PC-9 (cell line): ENCODE measurements around the gene KCNH6. TPM values are rescaled to one million over a fixed set of nuclear protein-coding genes. Genes with fewer than 3 reads are reported as not detected.

Experiments used
- BruUV-seq: library from RNA; stranded (reverse); fragments of 400-500 nt; replicated peaks from 2 replicates; lab custom pipeline; 2021; lab: Mats Ljungman, UMichigan
- CTCF ChIA-PET: fragments of 300-600 bp; sonication (Branson Sonifier 250); formaldehyde crosslinking; loops from one replicate; lab custom pipeline; 2022; ENCODE audit warnings: antibody characterized with exemption; lab: Charles Lee
- POLR2A ChIA-PET: fragments of 300-600 bp; sonication (Branson Sonifier 250); formaldehyde crosslinking; loops from one replicate; lab custom pipeline; 2022; ENCODE audit warnings: antibody characterized with exemption; ENCODE audit not compliant: unreplicated experiment; lab: Charles Lee
- DNase-seq, 2 experiments: peaks; one replicate each; pipeline versions ENCODE4 v3.0.0 to v3.0.0-alpha.2; 2015 to 2022; ENCODE audit warnings: mixed read lengths in 1 of 2
- H2AFZ ChIP-seq: fragments of 200-600 bp; sonication (generic); 2 replicates; pipeline ENCODE4 v1.8.1; 2017; ENCODE audit warnings: antibody characterized with exemption
- H3F3A ChIP-seq: fragments of 200-600 bp; sonication (generic); 2 replicates; pipeline ENCODE4 v1.8.1; 2017; ENCODE audit warnings: antibody characterized with exemption, mild to moderate bottlenecking, low read depth; ENCODE audit not compliant: insufficient read depth
- H3K27ac ChIP-seq: fragments of 200-600 bp; sonication (generic); 2 replicates; pipeline ENCODE4 v1.6.1; 2016; ENCODE audit warnings: mixed run types
- H3K27me3 ChIP-seq: fragments of 200-600 bp; sonication (generic); 2 replicates; pipeline ENCODE4 v1.6.1; 2016; ENCODE audit warnings: low read depth, mixed run types; ENCODE audit not compliant: insufficient read depth
- H3K36me3 ChIP-seq: fragments of 200-600 bp; sonication (generic); 2 replicates; pipeline ENCODE4 v1.6.1; 2016; ENCODE audit warnings: low read depth, mixed run types
- H3K4me1 ChIP-seq: fragments of 200-600 bp; sonication (generic); replicated peaks from 2 replicates; pipeline ENCODE4 v1.6.1; 2016; ENCODE audit warnings: mixed run types; ENCODE audit not compliant: insufficient read depth
- H3K4me2 ChIP-seq: fragments of 200-600 bp; sonication (generic); 2 replicates; pipeline ENCODE4 v1.6.1; 2017; ENCODE audit warnings: mixed run types
- H3K4me3 ChIP-seq: fragments of 200-600 bp; sonication (generic); 2 replicates; pipeline ENCODE4 v1.6.1; 2016; ENCODE audit warnings: mixed run types
- H3K79me2 ChIP-seq: fragments of 200-600 bp; sonication (generic); 2 replicates; pipeline ENCODE4 v1.6.1; 2017; ENCODE audit warnings: low read depth, mixed run types
- H3K9me2 ChIP-seq: fragments of 200-600 bp; sonication (generic); 2 replicates; pipeline ENCODE4 v1.8.1; 2017; ENCODE audit warnings: mild to moderate bottlenecking; ENCODE audit not compliant: insufficient read depth
- H3K9me3 ChIP-seq: fragments of 200-600 bp; sonication (generic); 2 replicates; pipeline ENCODE4 v1.8.1; 2016; ENCODE audit warnings: low read depth; ENCODE audit not compliant: insufficient read depth
- H4K20me1 ChIP-seq: fragments of 200-600 bp; sonication (generic); 2 replicates; pipeline ENCODE4 v1.8.1; 2017; ENCODE audit not compliant: insufficient read depth
- EZH2 ChIP-seq: fragments of 200-600 bp; sonication (generic); IDR thresholded peaks from 2 replicates; pipeline ENCODE4 v1.8.0; 2017; ENCODE audit warnings: antibody characterized with exemption, low read depth
- intact Hi-C: fragments of 100-400 bp; cut with micrococcal nuclease; formaldehyde crosslinking; loops from one replicate; pipeline ENCODE4 v1.10.0; 2022; ENCODE audit not compliant: unreplicated experiment
- total RNA-seq: library from RNA; stranded (reverse); gene quantifications from 2 replicates; pipeline ENCODE4 v1.2.3, GENCODE V29; 2021
- TF ChIP-seq, protein P1 (sequence below): fragments of 200-600 bp; sonication (generic); conservative IDR thresholded peaks from 2 replicates; pipeline ENCODE4 v1.6.1; 2017; ENCODE audit warnings: mixed run types, antibody characterized with exemption, mild to moderate bottlenecking, moderate library complexity

Gene KCNH6
- total RNA-seq, 1 experiment from 2014 or later: not detected

DNA sequence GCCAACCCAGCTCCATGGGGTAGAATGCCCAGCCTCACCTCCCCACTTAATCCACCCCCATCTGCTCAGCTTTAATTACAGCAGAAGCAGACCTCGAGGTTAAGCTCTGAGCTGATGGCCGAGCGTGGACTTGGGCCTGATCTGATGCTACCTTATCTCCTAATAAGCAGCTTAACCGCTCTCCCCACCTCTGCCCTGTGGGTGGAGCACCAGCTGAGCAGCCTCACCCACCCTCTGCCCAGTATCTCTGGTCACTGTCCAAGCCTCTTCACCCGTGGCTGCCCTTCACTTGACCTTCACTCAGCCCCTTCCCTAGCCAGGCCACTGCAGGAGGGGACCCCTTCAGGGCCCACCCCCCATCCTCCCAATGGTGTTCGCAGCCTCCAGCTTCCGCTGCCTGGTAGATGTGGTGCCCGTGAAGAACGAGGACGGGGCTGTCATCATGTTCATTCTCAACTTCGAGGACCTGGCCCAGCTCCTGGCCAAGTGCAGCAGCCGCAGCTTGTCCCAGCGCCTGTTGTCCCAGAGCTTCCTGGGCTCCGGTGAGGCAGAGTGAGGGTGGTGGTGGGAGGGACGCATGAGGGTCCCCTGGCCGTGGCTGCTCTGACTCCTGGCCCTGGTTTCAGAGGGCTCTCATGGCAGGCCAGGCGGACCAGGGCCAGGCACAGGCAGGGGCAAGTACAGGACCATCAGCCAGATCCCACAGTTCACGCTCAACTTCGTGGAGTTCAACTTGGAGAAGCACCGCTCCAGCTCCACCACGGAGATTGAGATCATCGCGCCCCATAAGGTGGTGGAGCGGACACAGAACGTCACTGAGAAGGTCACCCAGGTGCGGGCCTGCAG lies 6.8 kb downstream of the KCNH6 start:
- BruUV-seq: no TSS peak
- 0 out of 2 replicates have a peak, but pooled peaks cover 3% of the 10 kb centered on the region for H4K20me1 ChIP-seq
- no peak for TF ChIP-seq EZH2
- TF ChIP-seq, protein P1, sequence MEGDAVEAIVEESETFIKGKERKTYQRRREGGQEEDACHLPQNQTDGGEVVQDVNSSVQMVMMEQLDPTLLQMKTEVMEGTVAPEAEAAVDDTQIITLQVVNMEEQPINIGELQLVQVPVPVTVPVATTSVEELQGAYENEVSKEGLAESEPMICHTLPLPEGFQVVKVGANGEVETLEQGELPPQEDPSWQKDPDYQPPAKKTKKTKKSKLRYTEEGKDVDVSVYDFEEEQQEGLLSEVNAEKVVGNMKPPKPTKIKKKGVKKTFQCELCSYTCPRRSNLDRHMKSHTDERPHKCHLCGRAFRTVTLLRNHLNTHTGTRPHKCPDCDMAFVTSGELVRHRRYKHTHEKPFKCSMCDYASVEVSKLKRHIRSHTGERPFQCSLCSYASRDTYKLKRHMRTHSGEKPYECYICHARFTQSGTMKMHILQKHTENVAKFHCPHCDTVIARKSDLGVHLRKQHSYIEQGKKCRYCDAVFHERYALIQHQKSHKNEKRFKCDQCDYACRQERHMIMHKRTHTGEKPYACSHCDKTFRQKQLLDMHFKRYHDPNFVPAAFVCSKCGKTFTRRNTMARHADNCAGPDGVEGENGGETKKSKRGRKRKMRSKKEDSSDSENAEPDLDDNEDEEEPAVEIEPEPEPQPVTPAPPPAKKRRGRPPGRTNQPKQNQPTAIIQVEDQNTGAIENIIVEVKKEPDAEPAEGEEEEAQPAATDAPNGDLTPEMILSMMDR: no peak
- H3K36me3 ChIP-seq: no peaks in the 10 kb centered on the region
- no peak overlapping the region for H3K4me2 ChIP-seq
- no peaks in the 10 kb centered on the region for H3F3A ChIP-seq
- peaks cover 42% of the 10 kb centered on the region for H3K27me3 ChIP-seq
- no peaks in the 10 kb centered on the region for H3K9me2 ChIP-seq
- H3K27ac ChIP-seq: no peak overlapping the region
- DNase-seq: no peak
- H3K4me3 ChIP-seq: no peak overlapping the region
- no peaks in the 10 kb centered on the region for H3K4me1 ChIP-seq
- no peaks in the 10 kb centered on the region for H3K9me3 ChIP-seq
- H3K79me2 ChIP-seq: no peaks in the 10 kb centered on the region
- intact Hi-C loops: no loop called here
- CTCF ChIA-PET: interaction anchor here (0.5 kb wide), 1 partner anchor 391 kb away, joined by 3 read pairs; no protein-coding TSS in a partner anchor
- no peak overlapping the region for H2AFZ ChIP-seq
- POLR2A ChIA-PET: no interaction called here

- no peak overlapping the region for H2AFZ ChIP-seq
- 0 out of 2 replicates have a peak, but pooled peaks cover 1% of the 10 kb centered on the region for H4K20me1 ChIP-seq
- intact Hi-C loops: no loop called here
- POLR2A ChIA-PET: no interaction called here
- no peak overlapping the region for H3K4me2 ChIP-seq
- H3F3A ChIP-seq: no peaks in the 10 kb centered on the region
- DNase-seq: no peak
- no peaks in the 10 kb centered on the region for H3K9me3 ChIP-seq
- no peak overlapping the region for H3K27ac ChIP-seq
- no TSS peak for BruUV-seq
- H3K27me3 ChIP-seq: peaks cover 35% of the 10 kb centered on the region
- H3K4me3 ChIP-seq: no peak overlapping the region
- CTCF ChIA-PET: no interaction called here
- no peaks in the 10 kb centered on the region for H3K79me2 ChIP-seq
- H3K36me3 ChIP-seq: no peaks in the 10 kb centered on the region
- no peaks in the 10 kb centered on the region for H3K9me2 ChIP-seq
- no peaks in the 10 kb centered on the region for H3K4me1 ChIP-seq
- TF ChIP-seq EZH2: no peak
- TF ChIP-seq, protein P1: no peak
These were observed 7.4 kb downstream of the KCNH6 start for GRCh38 chr17:63530557-63531021.

DNA sequence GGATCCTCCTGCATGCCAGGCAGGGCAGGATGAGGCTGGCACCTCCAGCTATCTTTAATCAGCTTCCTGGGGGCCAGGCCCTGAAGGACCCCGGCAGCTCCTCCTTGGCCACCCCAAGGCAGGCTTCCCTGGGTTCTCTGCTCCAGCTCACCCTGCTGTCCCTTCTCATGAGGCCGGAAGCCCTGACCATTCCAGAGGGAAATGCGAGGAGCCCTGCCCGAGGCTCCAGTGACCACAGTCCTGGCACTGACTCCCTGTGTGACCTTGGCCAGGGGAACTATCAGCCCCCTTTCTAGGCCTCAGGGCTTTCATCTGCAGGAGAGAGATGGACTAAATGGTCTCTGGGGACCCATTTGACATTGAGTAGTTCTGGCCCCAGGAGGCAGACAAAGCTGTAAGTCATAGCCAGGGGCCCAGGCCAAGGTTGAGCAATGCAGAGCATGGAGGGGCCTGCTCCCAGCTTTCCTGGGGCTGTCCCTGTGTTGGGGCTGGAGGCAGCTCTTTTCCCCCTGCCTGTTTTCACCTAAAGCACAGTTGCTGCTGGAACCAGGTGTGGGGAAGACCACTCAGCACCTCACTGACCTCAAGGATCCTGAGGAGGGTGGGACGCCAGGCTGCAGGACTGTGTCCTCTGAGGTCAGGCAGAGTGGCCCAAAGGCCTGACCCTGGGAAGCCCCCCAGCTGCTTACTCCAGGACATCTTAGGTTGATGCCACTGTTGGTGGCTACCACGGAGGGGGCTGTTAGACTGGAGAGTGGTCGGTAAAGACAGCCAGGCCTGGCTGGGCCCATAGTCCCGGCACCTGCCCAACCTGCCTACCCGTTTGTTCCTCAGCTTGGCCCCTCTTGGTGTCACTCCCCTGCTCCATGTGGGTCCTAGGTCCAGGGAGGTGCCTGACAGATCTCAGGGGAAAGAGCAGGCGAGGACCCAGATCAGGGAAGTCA lies 8.1 kb downstream of the KCNH6 start:
- no peaks in the 10 kb centered on the region for H3K9me3 ChIP-seq
- no peaks in the 10 kb centered on the region for H4K20me1 ChIP-seq
- POLR2A ChIA-PET: no interaction called here
- no peak overlapping the region for H3K4me3 ChIP-seq
- H3F3A ChIP-seq: no peaks in the 10 kb centered on the region
- no peak for DNase-seq
- BruUV-seq: no TSS peak
- no peak for TF ChIP-seq EZH2
- TF ChIP-seq, protein P1: no peak
- intact Hi-C loops: no loop called here
- H2AFZ ChIP-seq: no peak overlapping the region
- H3K27ac ChIP-seq: no peak overlapping the region
- CTCF ChIA-PET: no interaction called here
- no peaks in the 10 kb centered on the region for H3K79me2 ChIP-seq
- H3K27me3 ChIP-seq: peaks cover 28% of the 10 kb centered on the region
- no peak overlapping the region for H3K4me2 ChIP-seq
- H3K9me2 ChIP-seq: no peaks in the 10 kb centered on the region
- H3K4me1 ChIP-seq: no peaks in the 10 kb centered on the region
- H3K36me3 ChIP-seq: no peaks in the 10 kb centered on the region
